A549 (cell line): ENCODE measurements around the gene RCHY1. TPM values are rescaled to one million over a fixed set of nuclear protein-coding genes. Genes with fewer than 3 reads are reported as not detected.
A peak's percentile ranks its signal among the peaks of the same experiment; 100 is the strongest.

Source experiments
- ATAC-seq, 2 experiments: fragments of 200-7000 bp in 1 of 2; fragments of >200 bp in 1 of 2; cut with Nextera tagmentation in 1 of 2; cut with Tn5 transposase in 1 of 2; 3 replicates each; pipeline versions ENCODE4 v1.8.0 to v1.9.1; 2018 to 2020; ENCODE audit warnings: mild to moderate bottlenecking in 1 of 2, moderate library complexity in 1 of 2
- CTCF ChIA-PET: fragments of 300-600 bp; sonication (Branson Sonifier 250); formaldehyde crosslinking; extraction: SDS; loops from one replicate; lab custom pipeline; 2021; ENCODE audit warnings: antibody characterized with exemption, inconsistent platforms; lab: Yijun Ruan, JAX
- POLR2A ChIA-PET: fragments of 350-600 bp; formaldehyde crosslinking; extraction: SDS; loops from one replicate; lab custom pipeline; 2021; ENCODE audit warnings: antibody characterized with exemption, inconsistent platforms; lab: Yijun Ruan, JAX
- DNase-seq, 2 experiments: peaks; one replicate each; pipeline versions ENCODE4 v3.0.0 to v3.0.0-alpha.2; 2011 to 2016; ENCODE audit warnings: low read depth in 1 of 2, low spot score in 1 of 2
- FAIRE-seq: peaks from 2 replicates; lab custom pipeline; 2011; peaks lifted over from hg19 to GRCh38; lab: Jason Lieb, UNC
- H3K27ac ChIP-seq, 2 experiments: fragments of >200 bp; sonication (Bioruptor Twin); formaldehyde crosslinking; 3 replicates each; pipeline ENCODE4 v1.5.1; 2016 to 2017
- H3K4me1 ChIP-seq: fragments of >200 bp; sonication (Bioruptor Twin); formaldehyde crosslinking; 3 replicates; pipeline ENCODE4 v1.6.1; 2016
- H3K4me2 ChIP-seq: fragments of >200 bp; sonication (Bioruptor Twin); formaldehyde crosslinking; 3 replicates; pipeline ENCODE4 v1.6.1; 2016
- H3K4me3 ChIP-seq: fragments of >200 bp; sonication (Bioruptor Twin); formaldehyde crosslinking; 3 replicates; pipeline ENCODE4 v1.5.1; 2016
- H3K9me3 ChIP-seq: fragments of >200 bp; sonication (Bioruptor Twin); formaldehyde crosslinking; 3 replicates; pipeline ENCODE4 v1.6.1; 2016
- CEBPB ChIP-seq, 2 experiments: fragments of >200 bp in 1 of 2; sonication (Bioruptor Twin) in 1 of 2; formaldehyde crosslinking in 1 of 2; IDR thresholded peaks; 2 replicates each; pipeline ENCODE4 v1.6.1; 2012 to 2016
- CTCF ChIP-seq: fragments of >200 bp; sonication (Bioruptor Twin); formaldehyde crosslinking; IDR thresholded peaks from 3 replicates; pipeline ENCODE4 v1.5.1; 2016
- EHMT2 ChIP-seq: fragments of 200-600 bp; sonication (generic); IDR thresholded peaks from 2 replicates; pipeline ENCODE4 v1.6.1; 2016; ENCODE audit warnings: antibody characterized with exemption, low read depth, mild to moderate bottlenecking, moderate library complexity
- FOSL2 ChIP-seq, 2 experiments: fragments of 450-650 bp in 1 of 2; fragments of >200 bp in 1 of 2; sonication (Bioruptor Twin) in 1 of 2; formaldehyde crosslinking; IDR thresholded peaks; 2 replicates each; pipeline versions ENCODE4 v1.5.0 to v1.6.1; 2016 to 2020; ENCODE audit warnings: mild to moderate bottlenecking in 1 of 2, moderate library complexity in 1 of 2
- FOXS1 ChIP-seq: fragments of 250-450 bp; sonication (Bioruptor Pico); IDR thresholded peaks from 2 replicates; pipeline ENCODE4 v1.5.0; 2020; ENCODE audit warnings: mild to moderate bottlenecking, moderate library complexity
- HDAC2 ChIP-seq: fragments of 200-600 bp; sonication (generic); IDR thresholded peaks from 2 replicates; pipeline ENCODE4 v1.6.1; 2016
- HOXB13 ChIP-seq: fragments of 250-450 bp; sonication (Bioruptor Pico); IDR thresholded peaks from 2 replicates; pipeline ENCODE4 v1.5.0; 2020; ENCODE audit warnings: low read depth, mild to moderate bottlenecking, moderate library complexity
- JUN ChIP-seq, 2 experiments: fragments of >200 bp; sonication (Bioruptor Twin); formaldehyde crosslinking; IDR thresholded peaks; 2 replicates in 1 of 2; 3 replicates in 1 of 2; pipeline ENCODE4 v1.6.1; 2016 to 2017
- KDM1A ChIP-seq: fragments of 200-600 bp; sonication (generic); IDR thresholded peaks from 2 replicates; pipeline ENCODE4 v1.6.1; 2016; ENCODE audit warnings: low read depth, mild to moderate bottlenecking
- MAX ChIP-seq: IDR thresholded peaks from 2 replicates; pipeline ENCODE4 v1.6.1; 2012
- MAZ ChIP-seq: fragments of 150-350 bp; IDR thresholded peaks from 2 replicates; pipeline ENCODE4 v1.6.1; 2014; ENCODE audit warnings: antibody characterized with exemption, low read depth, low read length, borderline replicate concordance
- NR3C1 ChIP-seq: fragments of >200 bp; sonication (Bioruptor Twin); formaldehyde crosslinking; IDR thresholded peaks from 3 replicates; pipeline ENCODE4 v1.6.1; 2017
- POLR2AphosphoS2 ChIP-seq: conservative IDR thresholded peaks from 2 replicates; pipeline ENCODE4 v1.6.1; 2012; ENCODE audit warnings: low read length, improper control_type of control experiment, inconsistent platforms
- RAD21 ChIP-seq, 2 experiments: fragments of >200 bp in 1 of 2; sonication (Bioruptor Twin) in 1 of 2; formaldehyde crosslinking in 1 of 2; IDR thresholded peaks in 1 of 2; conservative IDR thresholded peaks in 1 of 2; 2 replicates in 1 of 2; 3 replicates in 1 of 2; pipeline ENCODE4 v1.6.1; 2012 to 2018; ENCODE audit warnings: inconsistent platforms in 1 of 2
- RARB ChIP-seq: fragments of 250-450 bp; sonication (Bioruptor Pico); IDR thresholded peaks from 2 replicates; pipeline ENCODE4 v1.8.0; 2021; ENCODE audit warnings: mild to moderate bottlenecking, moderate library complexity
- RCOR1 ChIP-seq: fragments of 150-350 bp; IDR thresholded peaks from 2 replicates; pipeline ENCODE4 v1.6.1; 2014; ENCODE audit warnings: antibody characterized with exemption, low read length, low read depth
- REST ChIP-seq: fragments of 200-600 bp; sonication (generic); IDR thresholded peaks from 2 replicates; pipeline ENCODE4 v1.6.1; 2016; ENCODE audit warnings: antibody characterized with exemption, mild to moderate bottlenecking, moderate library complexity
- SMC3 ChIP-seq: fragments of >200 bp; sonication (Bioruptor Twin); formaldehyde crosslinking; IDR thresholded peaks from 3 replicates; pipeline ENCODE4 v1.6.1; 2018; ENCODE audit warnings: inconsistent platforms
- TFCP2L1 ChIP-seq: fragments of 250-450 bp; sonication (Bioruptor Pico); IDR thresholded peaks from 2 replicates; pipeline ENCODE4 v1.5.0; 2021; ENCODE audit warnings: mild to moderate bottlenecking
- ZC3H11A ChIP-seq: fragments of 450-650 bp; IDR thresholded peaks from 2 replicates; pipeline ENCODE4 v1.6.1; 2014; ENCODE audit warnings: antibody characterized with exemption, mild to moderate bottlenecking
- ZFP36 ChIP-seq: fragments of 450-650 bp; IDR thresholded peaks from 2 replicates; pipeline ENCODE4 v1.6.1; 2014; ENCODE audit warnings: borderline replicate concordance; ENCODE audit not compliant: partially characterized antibody
- WGBS: methylation state at CpG from one replicate; pipeline ENCODE4 v1.1.6; 2017; ENCODE audit errors: missing lambda C conversion rate; 5-methylcytosine and 5-hydroxymethylcytosine counted together
- polyA plus RNA-seq, 4 experiments: library from polyadenylated mRNA; depleted of rRNA in 3 of 4; stranded (reverse); fragments of >200 nt; fragmentation: RNase III in 1 of 4; extraction: RNeasy Plus Mini Kit Qiagen cat#74134 plus additional on column Dnase treatment in 1 of 4; gene quantifications; 2 replicates in 3 of 4; 3 replicates in 1 of 4; pipeline ENCODE4 v1.2.3, GENCODE V29; 2011 to 2017

RCHY1 gene
- polyA plus RNA-seq, 2 of the 4 experiments (the other 2 are of a cell fraction), result 19.1 to 27.4 TPM

DNA sequence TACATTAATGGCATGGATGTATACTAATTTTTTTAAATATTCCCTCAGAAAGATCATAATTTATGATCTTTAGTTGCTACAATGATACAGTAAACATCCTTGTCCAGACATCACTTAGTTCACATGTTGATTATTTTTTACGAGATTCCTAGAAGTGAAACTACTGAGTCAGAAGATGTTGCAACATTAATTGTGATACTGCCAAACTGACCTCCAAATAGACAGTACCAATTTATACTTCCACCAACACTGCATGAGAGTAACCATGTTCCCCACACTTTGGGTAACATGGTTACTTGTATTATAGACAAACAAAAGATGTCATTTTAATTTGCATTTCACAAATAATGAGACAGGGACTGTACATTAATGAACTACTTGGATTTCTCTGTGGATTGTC is 19.6 kb downstream of the RCHY1 start:
- FAIRE-seq, result no peak
- TF ChIP-seq CEBPB (IDR thresholded peaks at IDR 0.05), result peak in 1 of 2 experiments; percentile 25; a peak in 1 of 4 replicates
- TF ChIP-seq POLR2AphosphoS2, result no peak
- ATAC-seq, result no peak
- peaks cover 11% of the 10 kb centered on the region; the same call in 1 of the 3 replicates for H3K4me1 ChIP-seq
- ChIA-PET CTCF (interaction anchor here (1.1 to 1.9 kb wide), 2 partner anchors 19 to 663 kb away, joined by 4 to 6 read pairs; no protein-coding TSS in a partner anchor), POLR2A (no interaction called here)
- H3K4me3 ChIP-seq, result no peak overlapping the region
- DNase-seq, result no peak
- H3K27ac ChIP-seq, result no peak overlapping the region
- H3K4me2 ChIP-seq, result peak overlapping the region; percentile 41; the same call in 2 of the 3 replicates
- H3K9me3 ChIP-seq, result peaks cover 7% of the 10 kb centered on the region; the same call in 1 of the 3 replicates
- 43% methylated on average over 1 of the region's 1 CpG for WGBS

DNA sequence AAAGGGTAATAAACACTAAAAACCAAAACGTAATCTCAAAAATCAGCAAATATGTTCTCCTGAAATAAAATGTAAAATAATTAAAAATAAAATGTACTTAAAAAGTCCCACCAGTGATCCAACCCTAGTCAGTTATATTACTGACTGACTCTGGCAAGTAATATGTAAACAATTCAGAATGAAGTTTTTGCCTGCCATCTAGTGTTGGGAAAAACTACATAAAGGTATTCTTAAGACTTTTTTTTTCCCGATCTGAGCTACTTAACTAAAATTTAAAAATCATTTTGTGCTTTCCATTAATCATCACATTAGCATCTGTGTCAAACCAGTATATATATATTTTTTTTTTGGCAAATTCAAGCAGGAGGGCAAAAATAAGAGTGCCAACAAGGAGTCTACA is 24.0 kb downstream of the RCHY1 start:
- H3K4me2 ChIP-seq, result no peak overlapping the region
- no peak overlapping the region for H3K4me3 ChIP-seq
- peaks cover 11% of the 10 kb centered on the region; the same call in 1 of the 3 replicates for H3K4me1 ChIP-seq
- ATAC-seq, result peak in 1 of 2 experiments; percentile 54; a peak in 2 of 6 replicates
- POLR2A ChIA-PET, result interaction anchor here (0.7 kb wide), 1 partner anchor 25 kb away, joined by 3 read pairs; no protein-coding TSS in a partner anchor
- peak in 1 of 2 experiments; percentile 31 for DNase-seq
- 31% methylated on average over 2 of the region's 2 CpGs for WGBS
- no peak overlapping the region for H3K27ac ChIP-seq
- H3K9me3 ChIP-seq, result no peaks in the 10 kb centered on the region
- FAIRE-seq, result no peak
- TF ChIP-seq FOXS1 (CRISPR knock-in tag), result no peak
- TF ChIP-seq CTCF, result peak; percentile 46
- TF ChIP-seq RCOR1, result no peak
- no peak for TF ChIP-seq HDAC2
- TF ChIP-seq RAD21 (conservative IDR thresholded peaks at IDR 0.05 in 1 of 2, IDR thresholded peaks at IDR 0.05 in 1 of 2), result peak; percentile 23 to 54; a peak in 3 of 5 replicates
- TF ChIP-seq SMC3, result 0 out of 3 replicates have a peak, but pooled peaks have one; percentile 28
- no peak for TF ChIP-seq RARB (CRISPR knock-in tag)
- TF ChIP-seq MAX, result no peak
- CTCF ChIA-PET, result interaction anchor here (0.7 to 3.9 kb wide), 6 partner anchors 9 to 1170 kb away, joined by 3 to 11 read pairs (median 6); partner anchors contain the start of gene PARM1

- no peaks in the 10 kb centered on the region for H3K9me3 ChIP-seq
- no peak for TF ChIP-seq ZC3H11A
- H3K4me3 ChIP-seq, result no peak overlapping the region
- no peak for FAIRE-seq
- ChIA-PET POLR2A (no interaction called here), CTCF (interaction anchor here (1.2 kb wide), 1 partner anchor 26 kb away, joined by 3 read pairs; no protein-coding TSS in a partner anchor)
- no peaks in the 10 kb centered on the region for H3K4me1 ChIP-seq
- no peak overlapping the region for H3K4me2 ChIP-seq
- DNase-seq, result no peak
- WGBS, result 73% methylated on average over 4 of the region's 4 CpGs
- no peak for ATAC-seq
- H3K27ac ChIP-seq, result no peak overlapping the region
Measured at GRCh38 chr4:75484190-75484589, 30.0 kb downstream of the RCHY1 start.

GRCh38 chr4:75477201-75477600 is 37.0 kb downstream of the RCHY1 start:
- WGBS, result 100% methylated on average over 3 of the region's 3 CpGs
- CTCF ChIA-PET, result no interaction called here
- FAIRE-seq, result no peak
- TF ChIP-seq MAZ (no peak), FOXS1 (CRISPR knock-in tag) (no peak), ZFP36 (no peak)
- Histone ChIP-seq H3K9me3 (no peaks in the 10 kb centered on the region), H3K4me1 (no peaks in the 10 kb centered on the region), H3K27ac (no peak overlapping the region), H3K4me3 (no peak overlapping the region), H3K4me2 (no peak overlapping the region)
- DNase-seq, result no peak
- POLR2A ChIA-PET, result no interaction called here
- no peak for ATAC-seq

DNA sequence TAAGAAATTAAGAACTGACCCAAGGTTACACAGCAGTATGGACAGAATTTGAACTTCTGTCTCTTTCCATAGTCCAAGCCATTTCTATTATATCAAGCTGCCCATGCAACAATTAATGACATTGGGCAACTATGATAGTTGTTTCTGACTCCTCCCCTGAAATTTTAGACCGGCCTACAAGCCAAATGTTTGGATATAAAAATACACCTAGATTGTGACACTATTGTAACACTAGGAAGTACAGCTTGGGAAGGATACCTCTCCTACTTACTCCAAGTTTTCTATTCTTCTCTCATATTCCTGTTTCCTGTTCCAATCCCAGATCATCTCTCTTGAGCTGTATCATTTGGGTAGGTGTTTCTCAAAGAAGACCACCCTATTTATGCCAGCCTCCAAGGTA is 43.5 kb downstream of the RCHY1 start:
- no peak for ATAC-seq
- CTCF ChIA-PET, result no interaction called here
- H3K4me1 ChIP-seq, result no peaks in the 10 kb centered on the region
- H3K4me3 ChIP-seq, result no peak overlapping the region
- POLR2A ChIA-PET, result no interaction called here
- H3K4me2 ChIP-seq, result no peak overlapping the region
- no peaks in the 10 kb centered on the region for H3K9me3 ChIP-seq
- no peak for TF ChIP-seq CEBPB (IDR thresholded peaks at IDR 0.05)
- TF ChIP-seq NR3C1, result no peak
- no peak for TF ChIP-seq FOSL2 (IDR thresholded peaks at IDR 0.05)
- no peak for TF ChIP-seq FOSL2 (CRISPR knock-in tag; IDR thresholded peaks at IDR 0.05)
- TF ChIP-seq JUN (IDR thresholded peaks at IDR 0.05), result no peak
- no peak for TF ChIP-seq KDM1A
- TF ChIP-seq MAZ, result no peak
- no peak for TF ChIP-seq TFCP2L1
- TF ChIP-seq HDAC2, result no peak
- TF ChIP-seq EHMT2, result no peak
- no peak for TF ChIP-seq HOXB13 (CRISPR knock-in tag)
- no peak for TF ChIP-seq REST
- TF ChIP-seq, all 56 proteins: peak for 0
- FAIRE-seq (no peak), DNase-seq (no peak)
- 65% methylated on average over 1 of the region's 1 CpG for WGBS
- no peak overlapping the region for H3K27ac ChIP-seq
